PC-3 (cell line): Measurements from ENCODE around the gene UGT1A4. TPM values are rescaled to one million over a fixed set of nuclear protein-coding genes. Genes with fewer than 3 reads are reported as not detected.
A peak's percentile ranks its signal among the peaks of the same experiment; 100 is the strongest.
"Not testable (repeated sequence)": the region's sequence is repeated elsewhere in the genome, so short reads cannot be mapped to it uniquely, and the experiment has no call there.

Experiments used
- ATAC-seq: fragments of 200-7000 bp; cut with Tn5 transposase; 2 replicates; pipeline ENCODE4 v1.9.1; 2020; ENCODE audit warnings: mild to moderate bottlenecking, moderate library complexity
- BruUV-seq: library from RNA; stranded (reverse); fragments of 400-500 nt; replicated peaks from 2 replicates; lab custom pipeline; 2021; lab: Mats Ljungman, UMichigan
- CTCF ChIA-PET: fragments of 300-600 bp; sonication (Branson Sonifier 250); formaldehyde crosslinking; loops from one replicate; lab custom pipeline; 2022; ENCODE audit warnings: antibody characterized with exemption; lab: Charles Lee
- POLR2A ChIA-PET: fragments of 300-600 bp; sonication (Branson Sonifier 250); formaldehyde crosslinking; loops from one replicate; lab custom pipeline; 2022; ENCODE audit warnings: antibody characterized with exemption; ENCODE audit not compliant: unreplicated experiment; lab: Charles Lee
- DNase-seq: peaks from one replicate; pipeline ENCODE4 v3.0.0-alpha.2; 2015
- H2AFZ ChIP-seq: fragments of 300-600 bp; sonication (generic); 2 replicates; pipeline ENCODE4 v1.6.0; 2016; ENCODE audit warnings: antibody characterized with exemption, low read length
- H3F3A ChIP-seq: fragments of 300-600 bp; sonication (generic); one replicate; pipeline ENCODE4 v1.6.0; 2017; ENCODE audit warnings: antibody characterized with exemption, low read length, control low read depth, mild to moderate bottlenecking; ENCODE audit not compliant: unreplicated experiment
- H3K27ac ChIP-seq: fragments of 300-600 bp; sonication (generic); 2 replicates; pipeline ENCODE4 v1.5.1; 2016; ENCODE audit warnings: mild to moderate bottlenecking, low read length
- H3K27me3 ChIP-seq: fragments of 300-600 bp; sonication (generic); 2 replicates; pipeline ENCODE4 v1.6.1; 2016; ENCODE audit warnings: low read length, mixed read lengths
- H3K36me3 ChIP-seq: fragments of 300-600 bp; sonication (generic); 2 replicates; pipeline ENCODE4 v1.6.1; 2016; ENCODE audit warnings: low read depth, mixed run types, low read length, mixed read lengths
- H3K4me1 ChIP-seq: fragments of 300-600 bp; sonication (generic); 2 replicates; pipeline ENCODE4 v1.5.1; 2016; ENCODE audit warnings: low read length; ENCODE audit not compliant: insufficient read depth
- H3K4me2 ChIP-seq: fragments of 300-600 bp; sonication (generic); 2 replicates; pipeline ENCODE4 v1.6.0; 2016; ENCODE audit warnings: low read length
- H3K4me3 ChIP-seq: fragments of 300-600 bp; sonication (generic); 2 replicates; pipeline ENCODE4 v1.5.1; 2016; ENCODE audit warnings: mild to moderate bottlenecking, low read length, mixed read lengths
- H3K79me2 ChIP-seq: fragments of 300-600 bp; sonication (generic); 2 replicates; pipeline ENCODE4 v1.6.1; 2017; ENCODE audit warnings: low read length, mixed read lengths
- H3K9ac ChIP-seq: fragments of 300-600 bp; sonication (generic); 2 replicates; pipeline ENCODE4 v1.6.0; 2016; ENCODE audit warnings: mild to moderate bottlenecking, low read length
- H3K9me2 ChIP-seq: fragments of 300-600 bp; sonication (generic); replicated peaks from 2 replicates; pipeline ENCODE4 v1.6.1; 2016; ENCODE audit warnings: mixed run types, low read length, mixed read lengths
- H3K9me3 ChIP-seq: fragments of 300-600 bp; sonication (generic); 2 replicates; pipeline ENCODE4 v1.6.1; 2016; ENCODE audit warnings: low read length, mixed read lengths
- H4K20me1 ChIP-seq: fragments of 300-600 bp; sonication (generic); 2 replicates; pipeline ENCODE4 v1.6.1; 2016; ENCODE audit warnings: low read length, mixed read lengths
- EZH2 ChIP-seq: fragments of 300-600 bp; sonication (generic); IDR thresholded peaks from one replicate; pipeline ENCODE4 v1.6.1; 2017; ENCODE audit warnings: antibody characterized with exemption, mild to moderate bottlenecking, low read length; ENCODE audit not compliant: unreplicated experiment
- EZH2phosphoT487 ChIP-seq: fragments of 300-600 bp; sonication (generic); IDR thresholded peaks from 2 replicates; pipeline ENCODE4 v1.6.1; 2018; ENCODE audit warnings: mild to moderate bottlenecking, antibody characterized with exemption, low read length, borderline replicate concordance
- intact Hi-C: fragments of 100-400 bp; cut with micrococcal nuclease; formaldehyde crosslinking; loops from 2 replicates; pipeline ENCODE4 v1.9.0; 2023
- total RNA-seq: library from RNA; depleted of rRNA; stranded (reverse); fragments of >200 nt; gene quantifications from 2 replicates; pipeline ENCODE4 v1.2.3, GENCODE V29; 2014
- TF ChIP-seq, protein P1 (sequence below): fragments of 300-600 bp; sonication (generic); conservative IDR thresholded peaks from 2 replicates; pipeline ENCODE4 v1.5.1; 2017; ENCODE audit warnings: antibody characterized with exemption, low read depth, mild to moderate bottlenecking, low read length

UGT1A4 gene
- total RNA-seq, 1 experiment from 2014 or later: not detected

DNA sequence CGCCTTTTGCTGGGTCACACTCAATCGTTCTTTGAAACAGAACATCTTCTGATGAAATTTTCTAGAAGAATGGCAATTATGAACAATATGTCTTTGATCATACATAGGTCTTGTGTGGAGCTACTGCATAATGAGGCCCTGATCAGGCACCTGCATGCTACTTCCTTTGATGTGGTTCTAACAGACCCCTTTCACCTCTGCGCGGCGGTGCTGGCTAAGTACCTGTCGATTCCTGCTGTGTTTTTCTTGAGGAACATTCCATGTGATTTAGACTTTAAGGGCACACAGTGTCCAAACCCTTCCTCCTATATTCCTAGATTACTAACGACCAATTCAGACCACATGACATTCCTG lies 5.3 kb upstream of the UGT1A4 start:
- no peaks in the 10 kb centered on the region for H3K79me2 ChIP-seq
- H3K27ac ChIP-seq: no peak overlapping the region
- H3K4me1 ChIP-seq: peaks cover 20% of the 10 kb centered on the region
- no peaks in the 10 kb centered on the region for H3K27me3 ChIP-seq
- no peak overlapping the region for H2AFZ ChIP-seq
- POLR2A ChIA-PET: no interaction called here
- no peaks in the 10 kb centered on the region; the same call in 1 of the 2 replicates for H3K9me2 ChIP-seq
- H3K4me2 ChIP-seq: no peak overlapping the region
- CTCF ChIA-PET: no interaction called here
- H3K36me3 ChIP-seq: no peaks in the 10 kb centered on the region
- H3K9ac ChIP-seq: no peak overlapping the region
- TF ChIP-seq, protein P1, sequence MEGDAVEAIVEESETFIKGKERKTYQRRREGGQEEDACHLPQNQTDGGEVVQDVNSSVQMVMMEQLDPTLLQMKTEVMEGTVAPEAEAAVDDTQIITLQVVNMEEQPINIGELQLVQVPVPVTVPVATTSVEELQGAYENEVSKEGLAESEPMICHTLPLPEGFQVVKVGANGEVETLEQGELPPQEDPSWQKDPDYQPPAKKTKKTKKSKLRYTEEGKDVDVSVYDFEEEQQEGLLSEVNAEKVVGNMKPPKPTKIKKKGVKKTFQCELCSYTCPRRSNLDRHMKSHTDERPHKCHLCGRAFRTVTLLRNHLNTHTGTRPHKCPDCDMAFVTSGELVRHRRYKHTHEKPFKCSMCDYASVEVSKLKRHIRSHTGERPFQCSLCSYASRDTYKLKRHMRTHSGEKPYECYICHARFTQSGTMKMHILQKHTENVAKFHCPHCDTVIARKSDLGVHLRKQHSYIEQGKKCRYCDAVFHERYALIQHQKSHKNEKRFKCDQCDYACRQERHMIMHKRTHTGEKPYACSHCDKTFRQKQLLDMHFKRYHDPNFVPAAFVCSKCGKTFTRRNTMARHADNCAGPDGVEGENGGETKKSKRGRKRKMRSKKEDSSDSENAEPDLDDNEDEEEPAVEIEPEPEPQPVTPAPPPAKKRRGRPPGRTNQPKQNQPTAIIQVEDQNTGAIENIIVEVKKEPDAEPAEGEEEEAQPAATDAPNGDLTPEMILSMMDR: no peak
- TF ChIP-seq EZH2 (no peak), EZH2phosphoT487 (no peak)
- no peaks in the 10 kb centered on the region for H3F3A ChIP-seq
- DNase-seq (no peak), ATAC-seq (no peak)
- BruUV-seq: no TSS peak
- H3K4me3 ChIP-seq: no peak overlapping the region
- no peaks in the 10 kb centered on the region for H3K9me3 ChIP-seq
- no peaks in the 10 kb centered on the region for H4K20me1 ChIP-seq
- intact Hi-C loops: loop anchor here (5.0 kb wide), 1 partner anchor 119 kb away; no protein-coding TSS in a partner anchor

DNA sequence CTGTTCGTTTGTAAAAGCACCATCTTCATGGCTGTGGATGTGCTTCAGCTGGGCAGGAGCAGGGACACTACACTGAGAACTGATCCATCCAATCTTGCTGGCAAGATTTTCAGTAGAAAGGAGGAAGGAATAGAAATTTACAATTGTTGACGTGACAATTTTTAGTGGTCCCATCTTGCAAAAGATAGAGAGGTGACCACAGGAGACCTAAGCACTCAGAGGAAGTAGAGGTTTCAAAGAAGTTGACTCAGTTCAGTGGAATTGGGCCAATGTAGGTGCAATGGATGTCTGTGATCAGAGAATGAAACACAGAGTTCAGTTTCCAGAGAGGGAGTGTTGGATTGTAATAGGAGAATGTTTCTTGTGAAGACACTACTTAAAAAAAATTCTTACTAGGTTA lies 4.4 kb upstream of the UGT1A4 start:
- Histone ChIP-seq H3K9ac (no peak overlapping the region), H3K4me3 (no peak overlapping the region), H3K9me2 (no peaks in the 10 kb centered on the region; the same call in 1 of the 2 replicates), H3K27me3 (no peaks in the 10 kb centered on the region), H3F3A (no peaks in the 10 kb centered on the region), H3K79me2 (no peaks in the 10 kb centered on the region), H3K4me2 (no peak overlapping the region), H3K4me1 (peaks cover 12% of the 10 kb centered on the region), H2AFZ (no peak overlapping the region), H3K27ac (no peak overlapping the region), H4K20me1 (no peaks in the 10 kb centered on the region), H3K36me3 (no peaks in the 10 kb centered on the region), H3K9me3 (no peaks in the 10 kb centered on the region)
- POLR2A ChIA-PET: no interaction called here
- peak; percentile 27 for DNase-seq
- no TSS peak for BruUV-seq
- CTCF ChIA-PET: no interaction called here
- TF ChIP-seq EZH2 (no peak), EZH2phosphoT487 (no peak)
- TF ChIP-seq, protein P1: no peak
- ATAC-seq: no peak
- intact Hi-C loops: loop anchor here (5.0 kb wide), 1 partner anchor 118 kb away; no protein-coding TSS in a partner anchor

DNA sequence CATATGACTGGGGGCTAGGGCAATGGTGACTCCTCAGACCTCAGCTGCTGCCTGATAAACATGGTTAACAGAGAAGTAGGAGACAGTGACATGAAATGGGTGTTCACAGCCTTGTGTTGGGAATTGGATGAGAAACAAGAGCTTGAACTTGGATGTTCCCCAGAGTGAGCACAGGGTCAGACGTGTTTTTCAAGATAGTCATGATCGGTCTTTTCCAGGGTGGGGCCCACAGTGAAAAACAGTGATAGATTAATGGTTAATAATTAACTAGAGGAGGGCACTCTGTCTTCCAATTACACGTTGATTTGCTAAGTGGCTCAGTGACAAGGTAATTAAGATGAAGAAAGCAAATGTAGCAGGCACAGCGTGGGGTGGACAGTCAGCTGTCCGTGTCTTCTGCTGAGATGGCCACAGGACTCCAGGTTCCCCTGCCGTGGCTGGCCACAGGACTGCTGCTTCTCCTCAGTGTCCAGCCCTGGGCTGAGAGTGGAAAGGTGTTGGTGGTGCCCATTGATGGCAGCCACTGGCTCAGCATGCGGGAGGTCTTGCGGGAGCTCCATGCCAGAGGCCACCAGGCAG lies 10.3 kb downstream of the UGT1A4 start, which contains the start of gene UGT1A3:
Gene UGT1A3 (plus strand): TSS at position 320 of the 579 bp plus-strand sequence. CDS start 85 bp downstream, at position 405.
- intact Hi-C loops: no loop called here
- H3K4me1 ChIP-seq: no peaks in the 10 kb centered on the region
- no peak within 1 kb of the TSS for H3K27ac ChIP-seq
- no peaks in the 10 kb centered on the region for H3F3A ChIP-seq
- no peak for TF ChIP-seq EZH2
- TF ChIP-seq, protein P1: no peak
- no peak for TF ChIP-seq EZH2phosphoT487
- no peaks in the 10 kb centered on the region for H3K27me3 ChIP-seq
- DNase-seq (no peak), ATAC-seq (no peak)
- no peak within 1 kb of the TSS for H2AFZ ChIP-seq
- H4K20me1 ChIP-seq: no peaks in the 10 kb centered on the region
- no peaks in the 10 kb centered on the region for H3K9me3 ChIP-seq
- no peak within 1 kb of the TSS for H3K4me3 ChIP-seq
- no peak within 1 kb of the TSS for H3K4me2 ChIP-seq
- ChIA-PET POLR2A (no interaction called here), CTCF (no interaction called here)
- H3K9me2 ChIP-seq: no peaks in the 10 kb centered on the region
- H3K9ac ChIP-seq: no peak within 1 kb of the TSS
- H3K36me3 ChIP-seq: no peaks in the 10 kb centered on the region
- H3K79me2 ChIP-seq: no peaks in the 10 kb centered on the region
- BruUV-seq: no TSS peak

DNA sequence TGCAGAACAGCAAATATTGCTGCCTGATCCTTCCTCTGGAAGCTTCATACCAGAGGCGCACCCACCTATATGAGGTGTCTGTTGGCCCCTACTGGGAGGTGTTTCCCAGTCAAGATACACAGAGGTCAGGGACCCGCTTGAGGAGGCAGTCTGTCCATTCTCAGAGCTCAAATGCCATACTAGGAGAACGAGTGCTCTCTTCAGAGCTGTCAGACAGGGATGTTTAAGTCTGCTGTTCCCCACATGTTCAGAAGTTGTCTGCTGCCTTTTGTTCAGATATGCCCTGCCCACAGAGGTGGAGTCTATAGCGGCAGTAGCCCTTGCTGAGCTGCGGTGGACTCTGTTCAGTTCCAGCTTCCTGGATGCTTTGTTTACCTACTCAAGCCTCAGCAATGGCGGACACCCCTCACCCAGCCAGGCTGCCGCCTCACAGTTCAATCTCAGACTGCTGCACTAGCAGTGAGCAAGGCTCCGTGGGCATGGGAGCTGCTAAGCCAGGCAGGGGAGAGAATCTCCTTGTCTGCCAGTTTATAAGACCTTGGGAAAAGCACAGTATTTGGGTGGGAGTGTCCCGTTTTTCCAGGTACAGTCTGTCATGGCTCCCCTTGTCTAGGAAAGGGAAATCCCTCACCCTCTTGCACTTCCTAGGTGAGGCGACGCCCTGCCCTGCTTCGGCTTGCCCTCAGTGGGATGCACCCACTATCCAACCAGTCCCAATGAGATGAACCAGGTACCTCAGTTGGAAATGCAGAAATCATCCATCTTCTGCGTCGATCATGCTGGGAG lies 18.5 kb downstream of the UGT1A4 start:
- CTCF ChIA-PET, H3K9me3 ChIP-seq, H4K20me1 ChIP-seq, H3K36me3 ChIP-seq, H3F3A ChIP-seq, H3K9ac ChIP-seq, H3K4me3 ChIP-seq, H3K4me2 ChIP-seq, H3K27ac ChIP-seq, H3K27me3 ChIP-seq, H3K4me1 ChIP-seq, H3K9me2 ChIP-seq, DNase-seq, POLR2A ChIA-PET, H3K79me2 ChIP-seq, BruUV-seq, intact Hi-C loops, ATAC-seq, H2AFZ ChIP-seq: not testable (repeated sequence)
